ENCODE measurements around the gene KPNB1.
A peak's percentile ranks its signal among the peaks of the same experiment; 100 is the strongest.

DNA sequence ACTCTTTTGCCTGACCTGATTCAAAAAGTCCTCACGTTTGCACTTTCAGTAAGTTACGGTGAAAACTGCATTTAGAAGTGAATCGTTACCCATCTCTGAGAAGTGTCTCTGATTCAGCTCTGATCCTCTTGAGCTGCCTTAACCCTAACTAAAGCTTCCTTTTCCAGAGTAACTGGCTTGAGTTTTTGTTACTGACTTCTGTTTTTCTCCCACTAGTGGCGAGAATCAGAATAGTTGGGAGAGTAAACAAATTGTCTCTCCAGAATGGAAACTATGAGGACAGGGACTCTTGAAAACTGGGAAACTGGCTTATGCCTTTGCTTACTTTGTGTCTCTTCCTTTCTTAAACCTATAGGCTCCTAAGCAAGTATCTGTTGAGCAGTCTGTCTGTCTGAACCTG lies 31.3 kb upstream of the KPNB1 start:
- TF ChIP-seq, protein P1, sequence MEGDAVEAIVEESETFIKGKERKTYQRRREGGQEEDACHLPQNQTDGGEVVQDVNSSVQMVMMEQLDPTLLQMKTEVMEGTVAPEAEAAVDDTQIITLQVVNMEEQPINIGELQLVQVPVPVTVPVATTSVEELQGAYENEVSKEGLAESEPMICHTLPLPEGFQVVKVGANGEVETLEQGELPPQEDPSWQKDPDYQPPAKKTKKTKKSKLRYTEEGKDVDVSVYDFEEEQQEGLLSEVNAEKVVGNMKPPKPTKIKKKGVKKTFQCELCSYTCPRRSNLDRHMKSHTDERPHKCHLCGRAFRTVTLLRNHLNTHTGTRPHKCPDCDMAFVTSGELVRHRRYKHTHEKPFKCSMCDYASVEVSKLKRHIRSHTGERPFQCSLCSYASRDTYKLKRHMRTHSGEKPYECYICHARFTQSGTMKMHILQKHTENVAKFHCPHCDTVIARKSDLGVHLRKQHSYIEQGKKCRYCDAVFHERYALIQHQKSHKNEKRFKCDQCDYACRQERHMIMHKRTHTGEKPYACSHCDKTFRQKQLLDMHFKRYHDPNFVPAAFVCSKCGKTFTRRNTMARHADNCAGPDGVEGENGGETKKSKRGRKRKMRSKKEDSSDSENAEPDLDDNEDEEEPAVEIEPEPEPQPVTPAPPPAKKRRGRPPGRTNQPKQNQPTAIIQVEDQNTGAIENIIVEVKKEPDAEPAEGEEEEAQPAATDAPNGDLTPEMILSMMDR (conservative IDR thresholded peaks at IDR 0.05; ENCODE audit: low read length), result peak; percentile 54
- no peak for TF ChIP-seq EZH2phosphoT487 (IDR thresholded peaks at IDR 0.05; ENCODE audit: borderline replicate concordance, low read depth, low read length)
